SIG-M5 (cell line): ENCODE data around the gene CELF2.

Experiments used
- DNase-seq: peaks from one replicate; lab custom pipeline; 2025; lab: John Stamatoyannopoulos, UW

CELF2 gene

GRCh38 chr10:11058965-11059364 is 41.3 kb downstream of the CELF2 start:
- no peak for DNase-seq

- DNase-seq, result no peak
These were observed 46.2 kb downstream of the CELF2 start for GRCh38 chr10:11063856-11064255.

GRCh38 chr10:11064832-11065231 is 47.2 kb downstream of the CELF2 start:
- DNase-seq, result no peak

GRCh38 chr10:11065567-11065966 is 47.9 kb downstream of the CELF2 start:
- DNase-seq, result no peak

GRCh38 chr10:11066520-11066919 is 48.8 kb downstream of the CELF2 start:
- DNase-seq, result no peak

- no peak for DNase-seq
These were observed 51.4 kb downstream of the CELF2 start for GRCh38 chr10:11068861-11069633.

GRCh38 chr10:11073410-11073809 is 55.7 kb downstream of the CELF2 start:
- DNase-seq, result no peak

GRCh38 chr10:11074536-11075267 is 57.0 kb downstream of the CELF2 start:
- DNase-seq, result no peak

GRCh38 chr10:11076221-11076620 is 58.5 kb downstream of the CELF2 start:
- no peak for DNase-seq

GRCh38 chr10:11080564-11080984 is 62.9 kb downstream of the CELF2 start:
- DNase-seq, result no peak

- DNase-seq, result no peak
These were observed 63.7 kb downstream of the CELF2 start for GRCh38 chr10:11081408-11081807.

GRCh38 chr10:11082526-11082925 is 64.9 kb downstream of the CELF2 start:
- DNase-seq, result no peak

GRCh38 chr10:11083051-11083450 is 65.4 kb downstream of the CELF2 start:
- no peak for DNase-seq

- DNase-seq, result no peak
These were observed 67.9 kb downstream of the CELF2 start for GRCh38 chr10:11085545-11085944.

- no peak for DNase-seq
These were observed 68.6 kb downstream of the CELF2 start for GRCh38 chr10:11086177-11086840.

GRCh38 chr10:11087372-11087771 is 69.7 kb downstream of the CELF2 start:
- DNase-seq, result no peak

- no peak for DNase-seq
These were observed 71.0 kb downstream of the CELF2 start for GRCh38 chr10:11088709-11089108.

- no peak for DNase-seq
These were observed 71.6 kb downstream of the CELF2 start for GRCh38 chr10:11089272-11089671.

- DNase-seq, result no peak
These were observed 73.9 kb downstream of the CELF2 start for GRCh38 chr10:11091517-11092102.

- no peak for DNase-seq
These were observed 76.4 kb downstream of the CELF2 start for GRCh38 chr10:11093771-11094736.

- DNase-seq, result no peak
These were observed 77.7 kb downstream of the CELF2 start for GRCh38 chr10:11095374-11095801.
